H1 (cell line): ENCODE measurements around the gene HAS3. TPM values are rescaled to one million over a fixed set of nuclear protein-coding genes. Genes with fewer than 3 reads are reported as not detected.

Experiments used
- CTCF ChIA-PET: fragments of 300-600 bp; sonication (Branson Sonifier 250); formaldehyde crosslinking; loops from one replicate; lab custom pipeline; 2021; ENCODE audit not compliant: partially characterized antibody; lab: Charles Lee
- POLR2A ChIA-PET: fragments of 300-600 bp; sonication (Branson Sonifier 250); formaldehyde crosslinking; loops from one replicate; lab custom pipeline; 2021; ENCODE audit warnings: inconsistent platforms; ENCODE audit not compliant: partially characterized antibody; lab: Charles Lee
- DNase-seq, 2 experiments: peaks; one replicate each; pipeline versions ENCODE4 v3.0.0 to v3.0.0-alpha.2; 2010 to 2022; ENCODE audit warnings: low spot score in 2 of 2, low read depth in 1 of 2, mixed read lengths in 1 of 2
- FAIRE-seq: peaks from 2 replicates; lab custom pipeline; 2011; peaks lifted over from hg19 to GRCh38; lab: Jason Lieb, UNC
- H2AFZ ChIP-seq: 2 replicates; pipeline ENCODE4 v1.8.1; 2012; ENCODE audit warnings: low read length, inconsistent platforms
- H2AK5ac ChIP-seq: 2 replicates; pipeline ENCODE4 v1.6.1; 2013; ENCODE audit warnings: low read depth, low read length
- H2BK120ac ChIP-seq: replicated peaks from 2 replicates; pipeline ENCODE3; 2013; ENCODE audit warnings: low read depth, low read length, inconsistent platforms
- H2BK12ac ChIP-seq: 2 replicates; pipeline ENCODE4 v1.6.1; 2013; ENCODE audit warnings: low read depth, low read length
- H2BK15ac ChIP-seq: 2 replicates; pipeline ENCODE4 v1.6.1; 2013; ENCODE audit warnings: low read length
- H2BK20ac ChIP-seq: 2 replicates; pipeline ENCODE4 v1.6.1; 2013; ENCODE audit warnings: low read length
- H2BK5ac ChIP-seq: 2 replicates; pipeline ENCODE4 v1.6.1; 2013; ENCODE audit warnings: low read depth, low read length
- H3K14ac ChIP-seq: 2 replicates; pipeline ENCODE4 v1.6.1; 2013; ENCODE audit warnings: inconsistent platforms; ENCODE audit not compliant: insufficient read length
- H3K18ac ChIP-seq: 2 replicates; pipeline ENCODE4 v1.6.1; 2013; ENCODE audit warnings: low read length; ENCODE audit errors: extremely low read depth
- H3K23ac ChIP-seq: 2 replicates; pipeline ENCODE4 v1.6.1; 2013; ENCODE audit warnings: inconsistent platforms; ENCODE audit not compliant: insufficient read length
- H3K23me2 ChIP-seq: 2 replicates; pipeline ENCODE4 v1.6.1; 2013; ENCODE audit warnings: low read depth, low read length
- H3K27ac ChIP-seq: 2 replicates; pipeline ENCODE4 v1.6.1; 2011; ENCODE audit warnings: low read depth, low read length, inconsistent platforms
- H3K27me3 ChIP-seq, 4 experiments: replicated peaks in 1 of 4; 1 replicate in 1 of 4; 2 replicates in 3 of 4; pipeline versions ENCODE4 v1.6.1 to v1.8.1; 2011 to 2013; ENCODE audit warnings: low read length in 3 of 4, mild to moderate bottlenecking in 3 of 4, inconsistent platforms in 2 of 4, mixed read lengths in 2 of 4, moderate library complexity in 1 of 4; ENCODE audit not compliant: control insufficient read depth in 3 of 4, insufficient read depth in 3 of 4; ENCODE audit errors: extremely low read depth in 1 of 4
- H3K36me3 ChIP-seq, 4 experiments: 2 replicates each; pipeline versions ENCODE4 v1.6.1 to v1.8.1; 2011 to 2013; ENCODE audit warnings: mild to moderate bottlenecking in 4 of 4, low read length in 3 of 4, moderate library complexity in 2 of 4, control low read depth in 1 of 4, inconsistent platforms in 1 of 4; ENCODE audit not compliant: insufficient read depth in 4 of 4, control insufficient read depth in 2 of 4
- H3K4ac ChIP-seq: replicated peaks from 2 replicates; pipeline ENCODE3; 2013; ENCODE audit warnings: low read length, low read depth, mixed read lengths, inconsistent platforms; ENCODE audit not compliant: insufficient read length
- H3K4me1 ChIP-seq, 4 experiments: replicated peaks in 1 of 4; 1 replicate in 1 of 4; 2 replicates in 3 of 4; pipeline versions ENCODE4 v1.6.1 to v1.8.1; 2011 to 2013; ENCODE audit warnings: low read length in 3 of 4, inconsistent platforms in 2 of 4, mixed read lengths in 1 of 4; ENCODE audit not compliant: insufficient read depth in 4 of 4, control insufficient read depth in 3 of 4
- H3K4me2 ChIP-seq, 2 experiments: 2 replicates each; pipeline versions ENCODE4 v1.6.1 to v1.8.1; 2011 to 2013; ENCODE audit warnings: low read depth in 2 of 2, low read length in 2 of 2, control low read depth in 1 of 2, inconsistent platforms in 1 of 2, mild to moderate bottlenecking in 1 of 2; ENCODE audit not compliant: insufficient read depth in 1 of 2
- H3K4me3 ChIP-seq, 4 experiments: fragments of 200-600, 300-600 bp in 1 of 4; sonication (generic), shearing (Covaris generic), sonication (Bioruptor Twin) in 1 of 4; 2 replicates each; pipeline versions ENCODE4 v1.5.1 to v1.8.1; 2011 to 2016; ENCODE audit warnings: low read length in 4 of 4, low read depth in 3 of 4, control low read depth in 2 of 4, inconsistent platforms in 2 of 4, mild to moderate bottlenecking in 2 of 4, mixed read lengths in 1 of 4, moderate library complexity in 1 of 4; ENCODE audit not compliant: insufficient read depth in 2 of 4; ENCODE audit errors: extremely low read depth in 1 of 4
- H3K56ac ChIP-seq: replicated peaks from 2 replicates; pipeline ENCODE3; 2013; ENCODE audit warnings: low read depth, mild to moderate bottlenecking, mixed read lengths, low read length, inconsistent platforms; ENCODE audit not compliant: insufficient read length
- H3K79me1 ChIP-seq: 2 replicates; pipeline ENCODE4 v1.6.1; 2013; ENCODE audit warnings: low read depth, low read length, control low read depth
- H3K79me2 ChIP-seq, 2 experiments: 2 replicates each; pipeline versions ENCODE4 v1.6.1 to v1.8.1; 2012 to 2013; ENCODE audit warnings: low read length in 2 of 2, mild to moderate bottlenecking in 2 of 2, inconsistent platforms in 1 of 2; ENCODE audit not compliant: insufficient read depth in 2 of 2, control insufficient read depth in 1 of 2
- H3K9ac ChIP-seq, 4 experiments: replicated peaks in 1 of 4; 1 replicate in 1 of 4; 2 replicates in 3 of 4; pipeline versions ENCODE4 v1.6.1 to v1.8.1; 2011 to 2013; ENCODE audit warnings: low read depth in 3 of 4, low read length in 3 of 4, control low read depth in 2 of 4, mild to moderate bottlenecking in 2 of 4, moderate library complexity in 2 of 4, inconsistent platforms in 1 of 4; ENCODE audit errors: extremely low read depth in 1 of 4
- H3K9me3 ChIP-seq, 2 experiments: 2 replicates each; pipeline versions ENCODE4 v1.6.1 to v1.8.1; 2012 to 2013; ENCODE audit warnings: mild to moderate bottlenecking in 2 of 2, moderate library complexity in 2 of 2, control low read depth in 1 of 2, inconsistent platforms in 1 of 2, low read depth in 1 of 2, low read length in 1 of 2, mixed read lengths in 1 of 2; ENCODE audit not compliant: insufficient read depth in 2 of 2
- H4K20me1 ChIP-seq, 2 experiments: replicated peaks in 1 of 2; 2 replicates each; pipeline versions ENCODE3 to v1.8.1; 2011 to 2013; ENCODE audit warnings: inconsistent platforms in 2 of 2, low read length in 2 of 2, mild to moderate bottlenecking in 1 of 2; ENCODE audit not compliant: insufficient read depth in 2 of 2, control insufficient read depth in 1 of 2
- H4K5ac ChIP-seq: 2 replicates; pipeline ENCODE4 v1.6.1; 2013; ENCODE audit warnings: low read length, low read depth, mixed read lengths, inconsistent platforms; ENCODE audit not compliant: insufficient read length
- H4K8ac ChIP-seq: 2 replicates; pipeline ENCODE4 v1.8.0; 2013; ENCODE audit warnings: mild to moderate bottlenecking, moderate library complexity, low read length, inconsistent platforms; ENCODE audit not compliant: insufficient read depth; ENCODE audit errors: extremely low read depth
- H4K91ac ChIP-seq: replicated peaks from 2 replicates; pipeline ENCODE3; 2013; ENCODE audit warnings: low read length, mixed read lengths, inconsistent platforms; ENCODE audit not compliant: insufficient read length
- GTF2F1 ChIP-seq: IDR thresholded peaks from 2 replicates; pipeline ENCODE4 v1.6.1; 2012; ENCODE audit warnings: low read depth, low read length, improper control_type of control experiment, borderline replicate concordance
- SP4 ChIP-seq: IDR thresholded peaks from 2 replicates; pipeline ENCODE4 v1.6.1; 2012; ENCODE audit warnings: low read length, inconsistent platforms
- TAF1 ChIP-seq: IDR thresholded peaks from 2 replicates; pipeline ENCODE4 v1.6.1; 2011; ENCODE audit warnings: mild to moderate bottlenecking, low read depth, low read length
- ZNF274 ChIP-seq: IDR thresholded peaks from 2 replicates; pipeline ENCODE4 v1.7.0; 2012; ENCODE audit warnings: low read length, borderline replicate concordance; ENCODE audit errors: extremely low read depth
- WGBS, 2 experiments: shearing (Covaris generic) in 1 of 2; methylation state at CpG; one replicate each; pipeline versions ENCODE4 v1.1.6 to v1.1.7; 2013 to 2015; ENCODE audit warnings: low lambda C conversion rate in 2 of 2, mixed read lengths in 2 of 2, inconsistent platforms in 1 of 2, low coverage in 1 of 2, missing lambda C conversion rate in 1 of 2; ENCODE audit not compliant: insufficient replicate concordance in 2 of 2, insufficient coverage in 1 of 2, insufficient read length in 1 of 2; ENCODE audit errors: extremely low coverage in 1 of 2, missing lambda C conversion rate in 1 of 2; 5-methylcytosine and 5-hydroxymethylcytosine counted together
- polyA plus RNA-seq, 7 experiments: library from polyadenylated mRNA; depleted of rRNA in 3 of 7; stranded (reverse) in 5 of 7; unstranded in 2 of 7; fragments of >200 nt in 5 of 7; fragments of 200-250 nt in 2 of 7; gene quantifications; 1 replicate in 5 of 7; 2 replicates in 1 of 7; 4 replicates in 1 of 7; pipeline versions ENCODE4 v1.2.1 to v1.2.3, GENCODE V29; 2011 to 2013; ENCODE audit warnings: missing spikeins in 2 of 7, mixed read lengths in 2 of 7
- total RNA-seq: library from RNA; stranded (reverse); fragmentation: NEBNext Ultra II Directional; extraction: Animal tissue kit (Norgen Biotek cat#: 25700); gene quantifications from 2 replicates; pipeline ENCODE4 v1.2.1, GENCODE V29; 2021

The HAS3 gene
- total and polyA plus RNA-seq, 2 of the 8 experiments (the other 6 are each of a cell fraction or from before 2014, with no cell fraction given), result 32.1 to 69.6 TPM

DNA sequence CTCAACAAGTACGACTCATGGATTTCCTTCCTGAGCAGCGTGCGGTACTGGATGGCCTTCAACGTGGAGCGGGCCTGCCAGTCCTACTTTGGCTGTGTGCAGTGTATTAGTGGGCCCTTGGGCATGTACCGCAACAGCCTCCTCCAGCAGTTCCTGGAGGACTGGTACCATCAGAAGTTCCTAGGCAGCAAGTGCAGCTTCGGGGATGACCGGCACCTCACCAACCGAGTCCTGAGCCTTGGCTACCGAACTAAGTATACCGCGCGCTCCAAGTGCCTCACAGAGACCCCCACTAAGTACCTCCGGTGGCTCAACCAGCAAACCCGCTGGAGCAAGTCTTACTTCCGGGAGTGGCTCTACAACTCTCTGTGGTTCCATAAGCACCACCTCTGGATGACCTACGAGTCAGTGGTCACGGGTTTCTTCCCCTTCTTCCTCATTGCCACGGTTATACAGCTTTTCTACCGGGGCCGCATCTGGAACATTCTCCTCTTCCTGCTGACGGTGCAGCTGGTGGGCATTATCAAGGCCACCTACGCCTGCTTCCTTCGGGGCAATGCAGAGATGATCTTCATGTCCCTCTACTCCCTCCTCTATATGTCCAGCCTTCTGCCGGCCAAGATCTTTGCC is 9.0 kb downstream of the HAS3 start:
- TF ChIP-seq ZNF274 (no peak), TAF1 (no peak), SP4 (no peak), GTF2F1 (no peak)
- Histone ChIP-seq H3K9ac (no peak overlapping the region), H4K20me1 (peaks cover 11 to 17% of the 10 kb centered on the region in 2 experiments), H2BK12ac (no peak overlapping the region; the same call in 1 of the 2 replicates), H4K5ac (no peak overlapping the region), H2BK120ac (no peak overlapping the region), H3K18ac (no peak overlapping the region), H2AK5ac (no peak overlapping the region), H3K4me2 (no peak overlapping the region), H3K27me3 (no peaks in the 10 kb centered on the region), H3K56ac (no peak overlapping the region), H3K23me2 (no peaks in the 10 kb centered on the region), H3K79me1 (peaks cover 19% of the 10 kb centered on the region), H3K36me3 (peaks cover 45 to 83% (median 73%) of the 10 kb centered on the region in 4 experiments), H3K79me2 (peaks cover 1 to 26% of the 10 kb centered on the region in 2 experiments; a peak in 2 of 4 replicates), H3K14ac (no peak overlapping the region), H3K23ac (no peak overlapping the region), H4K8ac (no peak overlapping the region), H2BK20ac (no peak overlapping the region), H3K4me1 (peaks cover 0 to under 1% (median 0%) of the 10 kb centered on the region in 4 experiments; a peak in 1 of 7 replicates), H2BK15ac (no peak overlapping the region), H3K27ac (no peak overlapping the region), H2AFZ (no peak overlapping the region), H3K9me3 (no peaks in the 10 kb centered on the region), H3K4me3 (no peak overlapping the region), H2BK5ac (no peak overlapping the region), H4K91ac (no peak overlapping the region), H3K4ac (no peak overlapping the region)
- 93% methylated on average over 25 of the region's 25 CpGs; no CpG with 5 or more reads in 1 of the 2 experiments for WGBS, 2 experiments
- DNase-seq (no peak), FAIRE-seq (no peak)
- ChIA-PET CTCF (interaction anchor here (0.6 to 10.6 kb wide), 16 partner anchors 7 to 567 kb away, joined by 3 to 174 read pairs (median 6); no protein-coding TSS in a partner anchor), POLR2A (interaction anchor here (0.7 to 3.8 kb wide), 5 partner anchors 10 to 122 kb away, joined by 3 to 17 read pairs (median 9); partner anchors contain the start of genes CHTF8 and UTP4)
